Neural progenitor cell (in vitro differentiated cells): ENCODE data around the gene COL25A1. TPM values are rescaled to one million over a fixed set of nuclear protein-coding genes. Genes with fewer than 3 reads are reported as not detected.

Source experiments
- DNase-seq: peaks from one replicate; pipeline ENCODE4 v3.0.0-alpha.2; 2016; ENCODE audit warnings: low spot score
- H2AFZ ChIP-seq: fragments of 200-600 bp; sonication (generic); replicated peaks from 2 replicates; pipeline ENCODE4 v1.6.1; 2016; ENCODE audit warnings: antibody characterized with exemption
- H3F3A ChIP-seq: fragments of 200-600 bp; sonication (generic); 2 replicates; pipeline ENCODE4 v1.6.1; 2016; ENCODE audit warnings: antibody characterized with exemption, low read depth
- H3K27ac ChIP-seq: fragments of 200-600 bp; sonication (generic); 2 replicates; pipeline ENCODE4 v1.5.1; 2016; ENCODE audit warnings: mild to moderate bottlenecking
- H3K27me3 ChIP-seq: fragments of 200-600 bp; sonication (generic); 2 replicates; pipeline ENCODE4 v1.6.1; 2016; ENCODE audit warnings: mild to moderate bottlenecking, moderate library complexity
- H3K36me3 ChIP-seq: fragments of 200-600 bp; sonication (generic); 2 replicates; pipeline ENCODE4 v1.5.1; 2016
- H3K4me1 ChIP-seq: fragments of 200-600 bp; sonication (generic); 2 replicates; pipeline ENCODE4 v1.6.1; 2016; ENCODE audit warnings: mixed run types
- H3K4me2 ChIP-seq: fragments of 200-600 bp; sonication (generic); 2 replicates; pipeline ENCODE4 v1.6.1; 2016
- H3K4me3 ChIP-seq: fragments of 200-600 bp; sonication (generic); 2 replicates; pipeline ENCODE4 v1.5.1; 2016
- H3K79me2 ChIP-seq: fragments of 200-600 bp; sonication (generic); 2 replicates; pipeline ENCODE4 v1.6.1; 2016; ENCODE audit warnings: low read depth
- H3K9ac ChIP-seq: fragments of 200-600 bp; sonication (generic); 2 replicates; pipeline ENCODE4 v1.6.1; 2016
- H3K9me3 ChIP-seq: fragments of 200-600 bp; sonication (generic); 2 replicates; pipeline ENCODE4 v1.5.1; 2016; ENCODE audit warnings: low read depth
- H4K20me1 ChIP-seq: fragments of 200-600 bp; sonication (generic); 2 replicates; pipeline ENCODE4 v1.6.1; 2016; ENCODE audit warnings: low read depth
- H3K27ac Mint-ChIP-seq: 3 replicates; pipeline ENCODE4 v1.8.0; 2021; ENCODE audit warnings: mixed read lengths
- H3K27me3 Mint-ChIP-seq: 2 replicates; pipeline ENCODE4 v1.8.0; 2022; ENCODE audit warnings: low read depth, mild to moderate bottlenecking, inconsistent platforms, moderate library complexity, mixed read lengths; ENCODE audit not compliant: insufficient read depth
- H3K36me3 Mint-ChIP-seq: 3 replicates; pipeline ENCODE4 v1.8.0; 2021; ENCODE audit warnings: mixed read lengths
- H3K4me1 Mint-ChIP-seq: 3 replicates; pipeline ENCODE4 v1.8.0; 2021; ENCODE audit warnings: mixed read lengths
- H3K4me3 Mint-ChIP-seq: 3 replicates; pipeline ENCODE4 v1.8.0; 2021; ENCODE audit warnings: mild to moderate bottlenecking, moderate library complexity, mixed read lengths
- H3K9me3 Mint-ChIP-seq: 3 replicates; pipeline ENCODE4 v1.8.0; 2020; ENCODE audit warnings: mixed read lengths
- EZH2 ChIP-seq: fragments of 200-600 bp; sonication (generic); IDR thresholded peaks from 2 replicates; pipeline ENCODE4 v1.6.1; 2017; ENCODE audit warnings: antibody characterized with exemption, mild to moderate bottlenecking, moderate library complexity
- EZH2phosphoT487 ChIP-seq: fragments of 200-600 bp; sonication (generic); IDR thresholded peaks from 2 replicates; pipeline ENCODE4 v1.6.1; 2017; ENCODE audit warnings: antibody characterized with exemption
- total RNA-seq: library from RNA; depleted of rRNA; stranded (reverse); fragments of >200 nt; gene quantifications from 2 replicates; pipeline ENCODE4 v1.2.3, GENCODE V29; 2015; ENCODE audit warnings: low replicate concordance
- TF ChIP-seq, protein P1 (sequence below): fragments of 200-600 bp; sonication (generic); IDR thresholded peaks from 2 replicates; pipeline ENCODE4 v1.5.1; 2017; ENCODE audit warnings: antibody characterized with exemption, mild to moderate bottlenecking

COL25A1 gene
- total RNA-seq, 1 donor from 2014 or later: 1.3 TPM

DNA sequence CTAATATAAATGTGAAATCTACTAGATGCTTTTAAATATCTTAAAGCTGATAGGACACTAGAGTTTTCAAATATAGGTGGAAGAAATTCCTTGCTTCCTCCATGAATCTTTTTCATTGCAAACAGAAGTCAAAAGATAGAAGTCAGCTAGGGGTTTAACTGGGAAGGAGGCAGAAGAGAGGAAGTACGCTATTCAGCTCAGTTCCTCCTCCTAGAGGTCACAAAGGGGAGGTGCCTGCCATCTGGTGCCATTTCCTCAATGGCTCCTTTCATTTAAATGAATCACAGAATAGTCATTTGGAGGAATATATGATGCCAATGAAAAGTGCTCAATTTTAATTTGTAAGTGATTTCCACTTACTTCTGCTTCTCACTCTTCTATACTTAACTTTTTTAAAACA lies 8.5 kb downstream of the COL25A1 start:
- Histone ChIP-seq H3F3A (no peaks in the 10 kb centered on the region), H3K4me2 (no peak overlapping the region), H3K4me3 (no peak overlapping the region), H3K4me1 (no peaks in the 10 kb centered on the region), H3K79me2 (no peaks in the 10 kb centered on the region), H4K20me1 (no peaks in the 10 kb centered on the region), H3K27ac (no peak overlapping the region), H3K9me3 (no peaks in the 10 kb centered on the region), H2AFZ (no peak overlapping the region), H3K27me3 (peaks cover 1% of the 10 kb centered on the region), H3K36me3 (no peaks in the 10 kb centered on the region), H3K9ac (no peak overlapping the region)
- peak; percentile 76 for DNase-seq
- no peak for TF ChIP-seq EZH2
- TF ChIP-seq EZH2phosphoT487: no peak
- TF ChIP-seq, protein P1, sequence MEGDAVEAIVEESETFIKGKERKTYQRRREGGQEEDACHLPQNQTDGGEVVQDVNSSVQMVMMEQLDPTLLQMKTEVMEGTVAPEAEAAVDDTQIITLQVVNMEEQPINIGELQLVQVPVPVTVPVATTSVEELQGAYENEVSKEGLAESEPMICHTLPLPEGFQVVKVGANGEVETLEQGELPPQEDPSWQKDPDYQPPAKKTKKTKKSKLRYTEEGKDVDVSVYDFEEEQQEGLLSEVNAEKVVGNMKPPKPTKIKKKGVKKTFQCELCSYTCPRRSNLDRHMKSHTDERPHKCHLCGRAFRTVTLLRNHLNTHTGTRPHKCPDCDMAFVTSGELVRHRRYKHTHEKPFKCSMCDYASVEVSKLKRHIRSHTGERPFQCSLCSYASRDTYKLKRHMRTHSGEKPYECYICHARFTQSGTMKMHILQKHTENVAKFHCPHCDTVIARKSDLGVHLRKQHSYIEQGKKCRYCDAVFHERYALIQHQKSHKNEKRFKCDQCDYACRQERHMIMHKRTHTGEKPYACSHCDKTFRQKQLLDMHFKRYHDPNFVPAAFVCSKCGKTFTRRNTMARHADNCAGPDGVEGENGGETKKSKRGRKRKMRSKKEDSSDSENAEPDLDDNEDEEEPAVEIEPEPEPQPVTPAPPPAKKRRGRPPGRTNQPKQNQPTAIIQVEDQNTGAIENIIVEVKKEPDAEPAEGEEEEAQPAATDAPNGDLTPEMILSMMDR: peak; percentile 72
- Mint-ChIP-seq H3K27ac (no peak overlapping the region), H3K4me1 (no peaks in the 10 kb centered on the region), H3K4me3 (no peak overlapping the region), H3K27me3 (no peaks in the 10 kb centered on the region), H3K36me3 (no peaks in the 10 kb centered on the region), H3K9me3 (no peaks in the 10 kb centered on the region)

DNA sequence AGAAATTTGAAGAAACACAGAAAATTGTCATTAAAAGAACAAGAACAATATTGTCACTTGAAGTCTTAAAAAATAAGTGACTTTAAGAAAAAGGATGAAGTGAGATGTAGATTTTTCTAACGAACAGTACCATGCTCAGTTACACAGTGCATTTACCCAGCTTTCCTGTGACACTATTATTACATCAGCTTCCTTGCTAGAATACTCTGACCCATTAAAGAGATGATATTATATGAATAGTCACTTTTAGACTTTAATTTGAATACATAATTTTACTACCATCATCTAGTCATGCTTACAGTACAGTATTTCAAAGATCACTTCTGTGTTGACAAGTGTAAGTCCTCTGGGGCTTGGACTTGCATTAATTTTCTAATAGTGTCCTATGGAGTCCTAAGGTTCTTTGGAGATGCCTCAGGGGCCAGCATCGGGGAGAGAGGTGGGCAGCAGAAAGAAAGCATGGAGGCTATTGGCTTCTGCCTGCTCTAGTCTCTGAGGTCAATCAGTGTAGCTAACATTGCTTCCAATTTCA lies 10.7 kb downstream of the COL25A1 start:
- H3K9ac ChIP-seq: no peak overlapping the region
- no peak overlapping the region for H3K4me3 ChIP-seq
- no peaks in the 10 kb centered on the region for H3K27me3 ChIP-seq
- no peaks in the 10 kb centered on the region for H3K4me1 Mint-ChIP-seq
- no peaks in the 10 kb centered on the region for H4K20me1 ChIP-seq
- no peaks in the 10 kb centered on the region for H3K9me3 ChIP-seq
- H3K4me1 ChIP-seq: no peaks in the 10 kb centered on the region
- no peak overlapping the region for H2AFZ ChIP-seq
- TF ChIP-seq EZH2 (no peak), EZH2phosphoT487 (no peak)
- TF ChIP-seq, protein P1: no peak
- H3F3A ChIP-seq: no peaks in the 10 kb centered on the region
- H3K4me2 ChIP-seq: no peak overlapping the region
- no peaks in the 10 kb centered on the region for H3K79me2 ChIP-seq
- H3K27ac Mint-ChIP-seq: no peak overlapping the region
- H3K36me3 Mint-ChIP-seq: no peaks in the 10 kb centered on the region
- no peaks in the 10 kb centered on the region for H3K9me3 Mint-ChIP-seq
- DNase-seq: no peak
- H3K4me3 Mint-ChIP-seq: no peak overlapping the region
- H3K36me3 ChIP-seq: no peaks in the 10 kb centered on the region
- H3K27me3 Mint-ChIP-seq: no peaks in the 10 kb centered on the region
- H3K27ac ChIP-seq: no peak overlapping the region

DNA sequence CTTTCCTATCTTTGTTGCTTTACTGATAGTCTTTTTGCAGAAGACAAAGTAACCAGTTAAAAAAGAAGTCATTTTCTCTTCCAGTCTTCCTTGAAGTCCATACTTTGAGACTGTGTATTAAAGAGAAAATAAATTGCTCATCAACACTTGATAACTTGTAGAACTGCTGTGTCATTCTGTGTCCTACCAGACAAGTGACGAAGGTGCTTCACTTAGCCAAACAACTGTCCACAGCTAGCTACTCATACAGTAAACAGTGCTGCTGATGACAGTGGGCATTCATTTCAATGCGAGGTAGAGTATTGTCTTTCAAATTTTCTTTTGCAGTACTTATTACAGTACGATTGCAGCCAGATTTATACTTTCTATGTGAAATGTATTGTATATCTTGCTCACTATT lies 11.5 kb downstream of the COL25A1 start:
- Histone ChIP-seq H3K9ac (no peak overlapping the region), H3K4me2 (no peak overlapping the region), H3K4me1 (no peaks in the 10 kb centered on the region), H3K4me3 (no peak overlapping the region), H3K9me3 (no peaks in the 10 kb centered on the region), H3K79me2 (no peaks in the 10 kb centered on the region), H3K36me3 (no peaks in the 10 kb centered on the region), H2AFZ (peak overlapping the region; percentile 7), H3K27ac (no peak overlapping the region), H4K20me1 (no peaks in the 10 kb centered on the region), H3F3A (no peaks in the 10 kb centered on the region), H3K27me3 (no peaks in the 10 kb centered on the region)
- no peak for DNase-seq
- no peak overlapping the region for H3K27ac Mint-ChIP-seq
- H3K4me3 Mint-ChIP-seq: no peak overlapping the region
- TF ChIP-seq, protein P1: no peak
- TF ChIP-seq EZH2phosphoT487 (no peak), EZH2 (no peak)
- H3K4me1 Mint-ChIP-seq: no peaks in the 10 kb centered on the region
- H3K9me3 Mint-ChIP-seq: no peaks in the 10 kb centered on the region
- no peaks in the 10 kb centered on the region for H3K36me3 Mint-ChIP-seq
- H3K27me3 Mint-ChIP-seq: no peaks in the 10 kb centered on the region
